GM19099 (cell line): ENCODE data around the gene CEP83.

Experiments
- POLR2A ChIP-seq: IDR thresholded peaks from 3 replicates; pipeline ENCODE4 v1.6.1; 2011; ENCODE audit warnings: low read depth; ENCODE audit not compliant: insufficient read length; ENCODE audit errors: extremely low read depth

Gene CEP83

DNA sequence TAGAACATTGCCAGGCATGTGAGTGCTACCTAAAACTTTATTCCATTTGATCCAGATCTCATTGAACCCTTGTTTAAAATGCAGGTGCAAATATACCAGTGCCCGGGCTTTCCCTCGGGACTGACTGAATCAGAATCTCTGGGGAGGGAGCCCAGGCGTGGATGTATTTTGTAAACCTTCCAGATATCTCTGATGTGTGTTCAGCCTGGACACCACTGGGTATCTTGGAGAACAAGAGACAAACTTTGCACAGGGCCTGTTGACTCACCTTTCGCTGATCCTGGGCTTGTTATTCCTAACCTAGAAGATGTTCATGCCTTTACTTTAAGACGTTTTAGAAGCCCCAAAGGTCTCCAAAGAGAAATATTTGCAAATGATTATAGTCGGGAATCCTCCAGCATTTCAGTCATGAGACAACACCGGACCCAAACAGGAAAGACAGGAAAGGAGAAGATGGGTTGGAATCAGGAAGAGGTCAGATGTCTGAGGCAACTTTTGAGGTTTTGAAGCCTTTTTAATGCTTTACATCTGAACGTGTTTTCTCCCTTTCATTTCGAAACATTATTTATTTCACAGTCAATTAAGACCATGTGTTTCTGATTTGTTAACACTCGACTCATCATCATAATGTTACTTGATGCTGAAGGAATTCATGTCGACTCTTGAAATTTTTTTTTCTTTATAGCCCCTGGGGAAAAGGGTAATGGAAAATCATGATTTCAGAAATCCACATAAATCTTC lies 192.7 kb downstream of the CEP83 start:
- TF ChIP-seq POLR2A = no peak

GRCh38 chr12:94265966-94266745 lies 193.5 kb downstream of the CEP83 start:
- TF ChIP-seq POLR2A = no peak

- TF ChIP-seq POLR2A = no peak
Observed at GRCh38 chr12:94265539-94265938, 194.1 kb downstream of the CEP83 start.

- no peak for TF ChIP-seq POLR2A
Observed at GRCh38 chr12:94264736-94265485, 194.8 kb downstream of the CEP83 start.

GRCh38 chr12:94263905-94264561 lies 195.6 kb downstream of the CEP83 start:
- TF ChIP-seq POLR2A = no peak

GRCh38 chr12:94263011-94263811 lies 196.5 kb downstream of the CEP83 start:
- no peak for TF ChIP-seq POLR2A

DNA sequence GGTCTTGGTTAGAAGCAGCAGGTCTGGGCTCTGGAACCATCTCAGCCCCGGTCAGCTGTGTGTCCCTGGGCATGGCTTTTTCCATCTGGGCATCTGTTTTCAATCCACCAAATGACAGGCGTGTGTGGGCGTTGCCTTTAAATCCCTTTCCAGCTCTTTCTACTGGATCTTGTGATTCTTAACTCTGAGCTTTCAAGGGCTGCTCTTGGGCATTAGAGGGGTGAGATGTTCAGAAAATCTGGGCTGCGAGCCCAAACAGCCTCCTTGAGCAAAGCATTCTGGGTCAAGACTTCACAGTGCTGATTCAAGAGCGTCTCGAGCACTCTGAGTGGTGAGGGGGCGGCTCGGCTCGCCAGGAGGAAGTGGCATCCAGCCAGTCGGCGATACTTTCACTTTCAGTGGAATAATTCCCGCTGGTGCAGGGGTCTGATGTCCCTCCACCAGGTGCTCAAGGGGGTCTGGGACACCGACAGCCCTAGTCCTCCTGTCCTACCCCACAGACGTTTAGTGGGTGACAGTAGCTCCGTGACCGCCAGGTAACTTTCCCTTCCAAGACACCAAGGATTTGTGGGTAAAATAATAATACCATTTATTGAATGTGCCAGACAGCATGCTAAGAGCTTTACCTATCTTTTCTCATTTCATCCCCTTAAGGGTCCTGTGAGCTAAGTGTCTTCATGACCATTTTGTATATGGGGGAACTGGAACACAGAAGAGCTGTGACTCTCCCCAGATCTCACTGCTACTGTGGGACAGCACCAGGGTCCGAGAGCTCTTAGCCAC lies 197.2 kb downstream of the CEP83 start:
- peak; percentile 12 for TF ChIP-seq POLR2A

GRCh38 chr12:94261786-94262185 lies 197.9 kb downstream of the CEP83 start:
- TF ChIP-seq POLR2A = no peak

DNA sequence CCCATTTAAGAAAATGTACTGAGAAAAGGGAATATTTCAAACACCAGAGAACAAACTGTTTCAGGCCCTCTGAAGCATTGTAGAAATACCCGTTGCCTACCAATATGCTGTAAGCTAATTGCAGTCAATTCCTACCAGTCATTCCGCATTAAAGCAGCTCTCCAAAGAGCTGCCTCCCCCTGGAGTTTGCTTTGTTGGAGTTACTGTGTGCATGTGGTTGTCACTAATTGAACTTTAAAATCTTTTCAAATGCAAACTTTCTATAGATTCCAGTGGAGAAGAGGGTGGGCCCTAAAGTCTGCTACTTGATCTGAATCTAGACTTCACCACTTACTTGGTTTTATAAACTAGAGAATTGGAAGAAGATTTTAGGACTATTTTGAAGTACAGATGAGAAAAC lies 198.5 kb downstream of the CEP83 start:
- no peak for TF ChIP-seq POLR2A

- no peak for TF ChIP-seq POLR2A
Observed at GRCh38 chr12:94260717-94261116, 198.9 kb downstream of the CEP83 start.

GRCh38 chr12:94260017-94260416 lies 199.7 kb downstream of the CEP83 start:
- no peak for TF ChIP-seq POLR2A

GRCh38 chr12:94258593-94258992 lies 201.1 kb downstream of the CEP83 start:
- no peak for TF ChIP-seq POLR2A
